GM12878 (cell line): ENCODE measurements around the gene RBP3. TPM values are rescaled to one million over a fixed set of nuclear protein-coding genes. Genes with fewer than 3 reads are reported as not detected.

ENCODE experiments used
- ATAC-seq: fragments of 200-7000 bp; cut with Tn5 transposase; 3 replicates; pipeline ENCODE4 v1.9.1; 2020; ENCODE audit warnings: mild to moderate bottlenecking, moderate library complexity
- BruUV-seq: library from RNA; stranded (reverse); fragments of 400-500 nt; replicated peaks from 2 replicates; lab custom pipeline; 2021; lab: Mats Ljungman, UMichigan
- CTCF ChIA-PET: fragments of 300-600 bp; sonication (Branson Sonifier 250); formaldehyde crosslinking; extraction: SDS; loops from one replicate; lab custom pipeline; 2021; ENCODE audit warnings: inconsistent platforms; lab: Yijun Ruan, JAX
- POLR2A ChIA-PET: fragments of 350-600 bp; formaldehyde crosslinking; extraction: SDS; loops from one replicate; lab custom pipeline; 2021; ENCODE audit warnings: inconsistent platforms; lab: Charles Lee
- RAD21 ChIA-PET: fragments of 300-600 bp; sonication (Branson Sonifier 250); formaldehyde crosslinking; loops from one replicate; lab custom pipeline; 2023; ENCODE audit warnings: antibody characterized with exemption; ENCODE audit not compliant: unreplicated experiment; lab: Charles Lee
- SMC1A ChIA-PET: fragments of 300-600 bp; sonication (Branson Sonifier 250); formaldehyde crosslinking; loops from one replicate; lab custom pipeline; 2023; ENCODE audit not compliant: unreplicated experiment, uncharacterized antibody; lab: Charles Lee
- DNase-seq: peaks from one replicate; pipeline ENCODE4 v3.0.0-alpha.2; 2011; ENCODE audit warnings: low read depth, low spot score
- FAIRE-seq: peaks from 3 replicates; lab custom pipeline; 2011; peaks lifted over from hg19 to GRCh38; lab: Jason Lieb, UNC
- H2AFZ ChIP-seq: 2 replicates; pipeline ENCODE4 v1.6.0; 2011; ENCODE audit warnings: low read depth, low read length, control low read depth; ENCODE audit not compliant: control insufficient read depth
- H3K27ac ChIP-seq: 2 replicates; pipeline ENCODE4 v1.5.1; 2011; ENCODE audit warnings: control low read depth; ENCODE audit not compliant: control insufficient read depth, insufficient read depth
- H3K27me3 ChIP-seq, 2 experiments: replicated peaks in 1 of 2; 2 replicates each; pipeline versions ENCODE4 v1.6.0 to v1.6.1; 2011; ENCODE audit warnings: low read length in 1 of 2; ENCODE audit not compliant: control insufficient read depth in 2 of 2, insufficient read depth in 2 of 2
- H3K36me3 ChIP-seq, 2 experiments: 2 replicates each; pipeline ENCODE4 v1.5.1; 2011; ENCODE audit warnings: low read length in 1 of 2; ENCODE audit not compliant: control insufficient read depth in 2 of 2, insufficient read depth in 2 of 2
- H3K4me1 ChIP-seq: 2 replicates; pipeline ENCODE4 v1.6.1; 2011; ENCODE audit warnings: mild to moderate bottlenecking, low read length, moderate library complexity, mixed read lengths; ENCODE audit not compliant: control insufficient read depth, insufficient read depth
- H3K4me2 ChIP-seq: 2 replicates; pipeline ENCODE4 v1.6.0; 2011; ENCODE audit warnings: control low read depth; ENCODE audit not compliant: control insufficient read depth, insufficient read depth
- H3K4me3 ChIP-seq: fragments of 200-600 bp; sonication (generic); 2 replicates; pipeline ENCODE4 v1.5.1; 2016
- H3K79me2 ChIP-seq: 2 replicates; pipeline ENCODE4 v1.6.0; 2011; ENCODE audit warnings: low read length; ENCODE audit not compliant: control insufficient read depth, insufficient read depth
- H3K9ac ChIP-seq: 2 replicates; pipeline ENCODE4 v1.8.0; 2011; ENCODE audit warnings: low read length, control low read depth, mixed read lengths; ENCODE audit not compliant: control insufficient read depth, insufficient read depth
- H3K9me3 ChIP-seq: replicated peaks from 3 replicates; pipeline ENCODE4 v1.5.1; 2011; ENCODE audit warnings: mild to moderate bottlenecking, low read length; ENCODE audit not compliant: control insufficient read depth, insufficient read depth
- H4K20me1 ChIP-seq: 2 replicates; pipeline ENCODE4 v1.6.0; 2011; ENCODE audit not compliant: control insufficient read depth, insufficient read depth
- EED ChIP-seq: sonication (generic); IDR thresholded peaks from 2 replicates; pipeline ENCODE4 v1.6.1; 2016; ENCODE audit warnings: antibody characterized with exemption, low read depth
- EZH2 ChIP-seq: IDR thresholded peaks from 2 replicates; pipeline ENCODE4 v1.6.1; 2012; ENCODE audit warnings: low read depth, mild to moderate bottlenecking, control low read depth, inconsistent platforms, low read length, borderline replicate concordance; ENCODE audit not compliant: control insufficient read depth
- IRF4 ChIP-seq: IDR thresholded peaks from 2 replicates; pipeline ENCODE4 v1.6.1; 2011; ENCODE audit warnings: low read depth, low read length
- KLF5 ChIP-seq: fragments of 450-650 bp; IDR thresholded peaks from 2 replicates; pipeline ENCODE4 v1.6.1; 2014; ENCODE audit warnings: mild to moderate bottlenecking; ENCODE audit not compliant: partially characterized antibody
- MEF2A ChIP-seq: IDR thresholded peaks from 2 replicates; pipeline ENCODE4 v1.6.1; 2011; ENCODE audit warnings: low read depth, mild to moderate bottlenecking, low read length, moderate library complexity; ENCODE audit not compliant: insufficient read depth
- MTA2 ChIP-seq: fragments of 450-650 bp; IDR thresholded peaks from 2 replicates; pipeline ENCODE4 v1.6.1; 2016; ENCODE audit warnings: low read depth, mild to moderate bottlenecking, moderate library complexity
- MYC ChIP-seq: IDR thresholded peaks from 2 replicates; pipeline ENCODE4 v1.6.1; 2011; ENCODE audit warnings: mild to moderate bottlenecking, low read length, moderate library complexity, inconsistent platforms; ENCODE audit not compliant: insufficient read depth, insufficient replicate concordance, insufficient read length, severe bottlenecking
- POLR2AphosphoS2 ChIP-seq: IDR thresholded peaks from 2 replicates; pipeline ENCODE4 v1.6.1; 2011; ENCODE audit warnings: low read depth, mild to moderate bottlenecking, low read length, improper control_type of control experiment, moderate library complexity
- RELB ChIP-seq: fragments of 450-650 bp; IDR thresholded peaks from 2 replicates; pipeline ENCODE4 v1.6.1; 2017; ENCODE audit warnings: low read depth, mild to moderate bottlenecking, moderate library complexity
- YBX1 ChIP-seq: fragments of 450-650 bp; IDR thresholded peaks from 2 replicates; pipeline ENCODE4 v1.6.1; 2016; ENCODE audit warnings: antibody characterized with exemption
- WGBS: methylation state at CpG from one replicate; pipeline ENCODE4 v1.1.6; 2016; ENCODE audit warnings: low lambda C conversion rate; ENCODE audit not compliant: insufficient replicate concordance, insufficient coverage; ENCODE audit errors: missing lambda C conversion rate; 5-methylcytosine and 5-hydroxymethylcytosine counted together
- in situ Hi-C: fragments of 300-500 bp; cut with MboI; formaldehyde crosslinking; loops from 9 replicates; pipeline ENCODE4 v1.14.3; 2018; ENCODE audit warnings: mixed read lengths
- intact Hi-C: fragments of 100-400 bp; cut with micrococcal nuclease; formaldehyde crosslinking; loops from one replicate; pipeline ENCODE4 v1.14.2; 2022; ENCODE audit not compliant: unreplicated experiment
- polyA plus RNA-seq, 11 experiments: library from polyadenylated mRNA; depleted of rRNA in 4 of 11; unstranded in 6 of 11; stranded (reverse) in 5 of 11; fragments of >200 nt; fragmentation: Nextera tagmentation in 4 of 11; fragmentation: Illumina TruSeq in 1 of 11; extraction: Ambion mirVana in 4 of 11; extraction: Trizol in 1 of 11; gene quantifications; 1 replicate in 1 of 11; 2 replicates in 10 of 11; pipeline versions ENCODE4 v1.2.1 to v1.2.3, GENCODE V29; 2011 to 2016; ENCODE audit warnings: inconsistent platforms in 2 of 11, missing spikeins in 2 of 11, low read depth in 1 of 11
- total RNA-seq, 4 experiments: library from RNA; depleted of rRNA in 3 of 4; stranded (reverse); fragments of >200 nt in 3 of 4; fragmentation: Illumina TruSeq in 1 of 4; extraction: Trizol in 1 of 4; gene quantifications; 2 replicates each; pipeline versions ENCODE4 v1.2.1 to v1.2.3, GENCODE V29; 2013 to 2021
- TF ChIP-seq, protein P1 (sequence below): fragments of 450-650 bp; IDR thresholded peaks from 2 replicates; pipeline ENCODE4 v1.6.1; 2017; ENCODE audit warnings: mild to moderate bottlenecking, moderate library complexity

The RBP3 gene
- total and polyA plus RNA-seq, 10 of the 15 experiments (the other 5 are each of a cell fraction or from before 2014, with no cell fraction given) = not detected

GRCh38 chr10:47298715-47299114 lies 49.4 kb upstream of the RBP3 start:
- peaks cover 3 to 9% of the 10 kb centered on the region in 2 experiments; a peak in 3 of 4 replicates for H3K27me3 ChIP-seq
- no peak overlapping the region for H2AFZ ChIP-seq
- H3K9me3 ChIP-seq = no peaks in the 10 kb centered on the region
- no TSS peak for BruUV-seq
- WGBS = 7% methylated on average over 1 of the region's 1 CpG
- ChIA-PET RAD21 (interaction anchor here (1.9 kb wide), 1 partner anchor 251 kb away, joined by 5 read pairs; no protein-coding TSS in a partner anchor), SMC1A (no interaction called here), POLR2A (no interaction called here), CTCF (interaction anchor here (1.0 to 2.1 kb wide), 2 partner anchors 13 to 274 kb away, joined by 3 to 10 read pairs; no protein-coding TSS in a partner anchor)
- H3K27ac ChIP-seq = no peak overlapping the region
- ATAC-seq = no peak
- no peaks in the 10 kb centered on the region for H3K36me3 ChIP-seq
- no peaks in the 10 kb centered on the region for H4K20me1 ChIP-seq
- intact Hi-C loops (no loop called here), in situ Hi-C loops (no loop called here)
- no peak for FAIRE-seq
- H3K9ac ChIP-seq = no peak overlapping the region
- H3K4me1 ChIP-seq = no peaks in the 10 kb centered on the region
- TF ChIP-seq, protein P1, sequence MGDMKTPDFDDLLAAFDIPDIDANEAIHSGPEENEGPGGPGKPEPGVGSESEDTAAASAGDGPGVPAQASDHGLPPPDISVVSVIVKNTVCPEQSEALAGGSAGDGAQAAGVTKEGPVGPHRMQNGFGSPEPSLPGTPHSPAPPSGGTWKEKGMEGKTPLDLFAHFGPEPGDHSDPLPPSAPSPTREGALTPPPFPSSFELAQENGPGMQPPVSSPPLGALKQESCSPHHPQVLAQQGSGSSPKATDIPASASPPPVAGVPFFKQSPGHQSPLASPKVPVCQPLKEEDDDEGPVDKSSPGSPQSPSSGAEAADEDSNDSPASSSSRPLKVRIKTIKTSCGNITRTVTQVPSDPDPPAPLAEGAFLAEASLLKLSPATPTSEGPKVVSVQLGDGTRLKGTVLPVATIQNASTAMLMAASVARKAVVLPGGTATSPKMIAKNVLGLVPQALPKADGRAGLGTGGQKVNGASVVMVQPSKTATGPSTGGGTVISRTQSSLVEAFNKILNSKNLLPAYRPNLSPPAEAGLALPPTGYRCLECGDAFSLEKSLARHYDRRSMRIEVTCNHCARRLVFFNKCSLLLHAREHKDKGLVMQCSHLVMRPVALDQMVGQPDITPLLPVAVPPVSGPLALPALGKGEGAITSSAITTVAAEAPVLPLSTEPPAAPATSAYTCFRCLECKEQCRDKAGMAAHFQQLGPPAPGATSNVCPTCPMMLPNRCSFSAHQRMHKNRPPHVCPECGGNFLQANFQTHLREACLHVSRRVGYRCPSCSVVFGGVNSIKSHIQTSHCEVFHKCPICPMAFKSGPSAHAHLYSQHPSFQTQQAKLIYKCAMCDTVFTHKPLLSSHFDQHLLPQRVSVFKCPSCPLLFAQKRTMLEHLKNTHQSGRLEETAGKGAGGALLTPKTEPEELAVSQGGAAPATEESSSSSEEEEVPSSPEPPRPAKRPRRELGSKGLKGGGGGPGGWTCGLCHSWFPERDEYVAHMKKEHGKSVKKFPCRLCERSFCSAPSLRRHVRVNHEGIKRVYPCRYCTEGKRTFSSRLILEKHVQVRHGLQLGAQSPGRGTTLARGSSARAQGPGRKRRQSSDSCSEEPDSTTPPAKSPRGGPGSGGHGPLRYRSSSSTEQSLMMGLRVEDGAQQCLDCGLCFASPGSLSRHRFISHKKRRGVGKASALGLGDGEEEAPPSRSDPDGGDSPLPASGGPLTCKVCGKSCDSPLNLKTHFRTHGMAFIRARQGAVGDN = no peak
- TF ChIP-seq RELB (no peak), MEF2A (no peak), MYC (no peak), YBX1 (no peak), KLF5 (no peak), POLR2AphosphoS2 (no peak), IRF4 (no peak), MTA2 (no peak), EZH2 (no peak), EED (no peak)
- TF ChIP-seq, all 136 proteins: peak for 0
- H3K79me2 ChIP-seq = no peaks in the 10 kb centered on the region
- DNase-seq = no peak
- no peak overlapping the region for H3K4me3 ChIP-seq
- H3K4me2 ChIP-seq = no peak overlapping the region
